BE2C (cell line): ENCODE data around the gene SDE2.
A peak's percentile ranks its signal among the peaks of the same experiment; 100 is the strongest.

ENCODE experiments used
- DNase-seq: peaks from one replicate; pipeline ENCODE4 v3.0.0-alpha.2; 2020
- H3K27me3 ChIP-seq: fragments of 250-450 bp; sonication (Bioruptor Pico); 2 replicates; pipeline ENCODE4 v1.5.1; 2020; ENCODE audit warnings: mild to moderate bottlenecking
- H3K36me3 ChIP-seq: fragments of 250-450 bp; sonication (Bioruptor Pico); 2 replicates; pipeline ENCODE4 v1.5.1; 2020; ENCODE audit warnings: mild to moderate bottlenecking
- H3K4me1 ChIP-seq: fragments of 250-450 bp; sonication (Bioruptor Pico); 2 replicates; pipeline ENCODE4 v1.5.1; 2020
- H3K4me3 ChIP-seq: 2 replicates; pipeline ENCODE4 v1.5.1; 2011; ENCODE audit warnings: low read depth, low read length
- H3K9me3 ChIP-seq: fragments of 250-450 bp; sonication (Bioruptor Pico); 2 replicates; pipeline ENCODE4 v1.5.1; 2020
- CTCF ChIP-seq: IDR thresholded peaks from 2 replicates; pipeline ENCODE4 v1.5.1; 2012; ENCODE audit warnings: mild to moderate bottlenecking, low read depth, low read length

The SDE2 gene

GRCh38 chr1:226038661-226039060, 39.5 kb upstream of the SDE2 start:
- Histone ChIP-seq H3K4me1 (no peaks in the 10 kb centered on the region), H3K4me3 (no peak overlapping the region), H3K9me3 (no peaks in the 10 kb centered on the region), H3K27me3 (no peaks in the 10 kb centered on the region), H3K36me3 (no peaks in the 10 kb centered on the region)
- DNase-seq = no peak
- no peak for TF ChIP-seq CTCF

- DNase-seq = no peak
- no peak for TF ChIP-seq CTCF
- Histone ChIP-seq H3K27me3 (no peaks in the 10 kb centered on the region), H3K36me3 (no peaks in the 10 kb centered on the region), H3K4me1 (no peaks in the 10 kb centered on the region), H3K4me3 (no peak overlapping the region), H3K9me3 (no peaks in the 10 kb centered on the region)
Measured at GRCh38 chr1:226035915-226036314, 36.8 kb upstream of the SDE2 start.

- Histone ChIP-seq H3K4me3 (no peak overlapping the region), H3K4me1 (no peaks in the 10 kb centered on the region), H3K36me3 (no peaks in the 10 kb centered on the region), H3K27me3 (no peaks in the 10 kb centered on the region), H3K9me3 (no peaks in the 10 kb centered on the region)
- TF ChIP-seq CTCF = no peak
- DNase-seq = peak; percentile 14
Measured at GRCh38 chr1:226034482-226034881, 35.3 kb upstream of the SDE2 start.

GRCh38 chr1:226033991-226034390, 34.8 kb upstream of the SDE2 start:
- Histone ChIP-seq H3K9me3 (no peaks in the 10 kb centered on the region), H3K36me3 (no peaks in the 10 kb centered on the region), H3K4me3 (no peak overlapping the region), H3K27me3 (no peaks in the 10 kb centered on the region), H3K4me1 (no peaks in the 10 kb centered on the region)
- TF ChIP-seq CTCF = no peak
- DNase-seq = no peak

GRCh38 chr1:226033582-226033981, 34.4 kb upstream of the SDE2 start:
- no peak overlapping the region for H3K4me3 ChIP-seq
- no peaks in the 10 kb centered on the region for H3K9me3 ChIP-seq
- no peaks in the 10 kb centered on the region for H3K27me3 ChIP-seq
- DNase-seq = no peak
- no peaks in the 10 kb centered on the region for H3K36me3 ChIP-seq
- no peak for TF ChIP-seq CTCF
- H3K4me1 ChIP-seq = no peaks in the 10 kb centered on the region

GRCh38 chr1:226029568-226030225, 30.6 kb upstream of the SDE2 start:
- Histone ChIP-seq H3K4me3 (no peak overlapping the region), H3K9me3 (no peaks in the 10 kb centered on the region), H3K36me3 (no peaks in the 10 kb centered on the region), H3K27me3 (no peaks in the 10 kb centered on the region), H3K4me1 (no peaks in the 10 kb centered on the region)
- DNase-seq = peak; percentile 12
- no peak for TF ChIP-seq CTCF
